Measurements from ENCODE around the gene PPARG.

The PPARG gene

GRCh38 chr3:12345584-12346494, 57.0 kb downstream of the PPARG start:
- peak in 1 of 2 donors; percentile 24 for DNase-seq

GRCh38 chr3:12347301-12347700, 58.4 kb downstream of the PPARG start:
- no peak for DNase-seq

- no peak for DNase-seq
These were observed 61.3 kb downstream of the PPARG start for GRCh38 chr3:12349895-12350811.

- no peak for DNase-seq
These were observed 62.3 kb downstream of the PPARG start for GRCh38 chr3:12351145-12351544.

- no peak for DNase-seq
These were observed 63.4 kb downstream of the PPARG start for GRCh38 chr3:12352253-12352652.

- DNase-seq = no peak
These were observed 63.9 kb downstream of the PPARG start for GRCh38 chr3:12352755-12353154.

GRCh38 chr3:12353796-12354525, 65.1 kb downstream of the PPARG start:
- DNase-seq = no peak

- DNase-seq = no peak
These were observed 67.3 kb downstream of the PPARG start for GRCh38 chr3:12356175-12356574.

GRCh38 chr3:12356996-12357395, 68.1 kb downstream of the PPARG start:
- no peak for DNase-seq

- no peak for DNase-seq
These were observed 68.6 kb downstream of the PPARG start for GRCh38 chr3:12357456-12357855.

- DNase-seq = no peak
These were observed 74.7 kb downstream of the PPARG start for GRCh38 chr3:12363397-12364195.

- DNase-seq = no peak
These were observed 78.5 kb downstream of the PPARG start for GRCh38 chr3:12367346-12367745.

- no peak for DNase-seq
These were observed 80.2 kb downstream of the PPARG start for GRCh38 chr3:12369029-12369428.

- DNase-seq = no peak
These were observed 80.7 kb downstream of the PPARG start for GRCh38 chr3:12369598-12369997.

GRCh38 chr3:12370758-12371157, 81.9 kb downstream of the PPARG start:
- no peak for DNase-seq

GRCh38 chr3:12371525-12372140, 82.8 kb downstream of the PPARG start:
- DNase-seq = no peak

GRCh38 chr3:12372741-12373280, 83.9 kb downstream of the PPARG start:
- no peak for DNase-seq

GRCh38 chr3:12375572-12375971, 86.7 kb downstream of the PPARG start:
- DNase-seq = no peak

- DNase-seq = no peak
These were observed 91.0 kb downstream of the PPARG start for GRCh38 chr3:12379640-12380429.

GRCh38 chr3:12380461-12380860, 91.6 kb downstream of the PPARG start:
- no peak for DNase-seq

GRCh38 chr3:12381199-12381598, 92.3 kb downstream of the PPARG start:
- no peak for DNase-seq
